IPS-NIHi11 (cell line): Measurements from ENCODE around the gene SH3D19.
"Not testable (repeated sequence)": the region's sequence is repeated elsewhere in the genome, so short reads cannot be mapped to it uniquely, and the experiment has no call there.

ENCODE experiments used
- DNase-seq: peaks from one replicate; pipeline ENCODE4 v3.0.0; 2012; ENCODE audit warnings: mixed read lengths, low spot score

Gene SH3D19

GRCh38 chr4:151098979-151099228 lies 226.5 kb downstream of the SH3D19 start:
- no peak for DNase-seq

- DNase-seq: no peak
Measured at GRCh38 chr4:151097759-151098158, 227.6 kb downstream of the SH3D19 start.

- DNase-seq: no peak
Measured at GRCh38 chr4:151095142-151095541, 230.3 kb downstream of the SH3D19 start.

GRCh38 chr4:151094290-151094751 lies 231.1 kb downstream of the SH3D19 start:
- no peak for DNase-seq

GRCh38 chr4:151093203-151093602 lies 232.2 kb downstream of the SH3D19 start:
- no peak for DNase-seq

GRCh38 chr4:151092488-151092887 lies 232.9 kb downstream of the SH3D19 start:
- no peak for DNase-seq

GRCh38 chr4:151091047-151091446 lies 234.4 kb downstream of the SH3D19 start:
- no peak for DNase-seq

- DNase-seq: no peak
Measured at GRCh38 chr4:151087467-151087866, 237.9 kb downstream of the SH3D19 start.

- DNase-seq: not testable (repeated sequence)
Measured at GRCh38 chr4:151077978-151078377, 247.4 kb downstream of the SH3D19 start.

GRCh38 chr4:151074416-151074916 lies 250.9 kb downstream of the SH3D19 start:
- no peak for DNase-seq
